ENCODE results near the gene ARHGDIB.

The ARHGDIB gene

GRCh38 chr12:14949631-14950030 lies 11.8 kb downstream of the ARHGDIB start:
- H3K4me3 ChIP-seq (ENCODE audit: control insufficient read depth, low read depth, low read length) = no peak overlapping the region
- TF ChIP-seq CTCF (conservative IDR thresholded peaks at IDR 0.05; ENCODE audit: control insufficient read depth, insufficient read depth, low read depth, low read length) = no peak
- DNase-seq (ENCODE audit: low read depth) = no peak

DNA sequence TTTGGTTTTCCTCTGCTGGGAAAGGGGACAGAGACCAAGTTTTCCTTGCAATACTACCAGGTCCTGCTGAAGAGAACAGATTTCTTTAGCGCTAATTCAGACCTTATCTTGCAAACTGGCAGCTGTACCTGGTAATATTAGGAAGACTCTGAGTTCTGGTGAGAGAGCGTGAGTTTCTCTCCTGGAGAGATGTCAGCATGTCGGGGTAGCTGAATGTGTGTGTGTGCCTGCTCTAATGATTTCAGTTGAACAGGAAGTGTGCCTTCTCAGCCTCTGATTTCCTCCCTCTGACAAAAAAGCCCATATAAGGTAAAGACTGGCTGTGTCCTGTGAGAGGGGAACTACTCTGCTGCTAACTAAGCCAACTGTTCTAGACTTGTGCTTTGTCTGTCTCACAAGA lies 12.7 kb downstream of the ARHGDIB start:
- H3K4me3 ChIP-seq (ENCODE audit: control insufficient read depth, low read depth, low read length) = no peak overlapping the region
- DNase-seq (ENCODE audit: low read depth) = peak; percentile 66
- no peak for TF ChIP-seq CTCF (conservative IDR thresholded peaks at IDR 0.05; ENCODE audit: control insufficient read depth, insufficient read depth, low read depth, low read length)

- no peak overlapping the region for H3K4me3 ChIP-seq (ENCODE audit: control insufficient read depth, low read depth, low read length)
- no peak for TF ChIP-seq CTCF (conservative IDR thresholded peaks at IDR 0.05; ENCODE audit: control insufficient read depth, insufficient read depth, low read depth, low read length)
- DNase-seq (ENCODE audit: low read depth) = no peak
Measured at GRCh38 chr12:14946861-14947260, 14.5 kb downstream of the ARHGDIB start.

- no peak overlapping the region for H3K4me3 ChIP-seq (ENCODE audit: control insufficient read depth, low read depth, low read length)
- peak; percentile 32 for DNase-seq (ENCODE audit: low read depth)
- no peak for TF ChIP-seq CTCF (conservative IDR thresholded peaks at IDR 0.05; ENCODE audit: control insufficient read depth, insufficient read depth, low read depth, low read length)
Measured at GRCh38 chr12:14946162-14946561, 15.2 kb downstream of the ARHGDIB start.

GRCh38 chr12:14942196-14942931 lies 19.0 kb downstream of the ARHGDIB start:
- no peak for TF ChIP-seq CTCF (conservative IDR thresholded peaks at IDR 0.05; ENCODE audit: control insufficient read depth, insufficient read depth, low read depth, low read length)
- no peak overlapping the region for H3K4me3 ChIP-seq (ENCODE audit: control insufficient read depth, low read depth, low read length)

DNA sequence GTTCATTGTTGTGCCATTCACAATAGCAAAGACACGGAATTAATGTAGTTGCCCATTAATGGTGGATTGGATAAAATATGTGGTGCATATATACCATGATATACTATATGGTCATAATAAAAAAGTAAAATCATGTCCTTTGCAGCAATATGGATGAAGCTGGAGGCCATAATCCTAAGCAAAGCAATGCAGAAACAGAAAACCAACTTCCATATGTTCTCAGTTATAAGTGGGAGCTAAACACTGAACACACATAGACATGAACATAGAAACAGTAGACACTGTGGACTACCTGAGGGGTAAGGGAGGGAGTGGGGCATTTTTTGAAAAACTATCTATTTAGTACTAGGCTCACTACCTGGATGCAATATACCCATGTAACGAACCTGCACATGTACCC lies 20.0 kb downstream of the ARHGDIB start:
- no peak for DNase-seq (ENCODE audit: low read depth)
- TF ChIP-seq CTCF (conservative IDR thresholded peaks at IDR 0.05; ENCODE audit: control insufficient read depth, insufficient read depth, low read depth, low read length) = no peak
- H3K4me3 ChIP-seq (ENCODE audit: control insufficient read depth, low read depth, low read length) = no peak overlapping the region

More at GRCh38 chr12:14942196-14942931, 19.0 kb downstream of the ARHGDIB start:
- DNase-seq (ENCODE audit: low read depth) = no peak
